ENCODE data around the gene ZNF311.
A peak's percentile ranks its signal among the peaks of the same experiment; 100 is the strongest.
"Not testable (repeated sequence)": the region's sequence is repeated elsewhere in the genome, so short reads cannot be mapped to it uniquely, and the experiment has no call there.

ZNF311 gene

GRCh38 chr6:28953039-28953584 is 52.0 kb downstream of the ZNF311 start:
- DNase-seq, result peak; percentile 94

DNA sequence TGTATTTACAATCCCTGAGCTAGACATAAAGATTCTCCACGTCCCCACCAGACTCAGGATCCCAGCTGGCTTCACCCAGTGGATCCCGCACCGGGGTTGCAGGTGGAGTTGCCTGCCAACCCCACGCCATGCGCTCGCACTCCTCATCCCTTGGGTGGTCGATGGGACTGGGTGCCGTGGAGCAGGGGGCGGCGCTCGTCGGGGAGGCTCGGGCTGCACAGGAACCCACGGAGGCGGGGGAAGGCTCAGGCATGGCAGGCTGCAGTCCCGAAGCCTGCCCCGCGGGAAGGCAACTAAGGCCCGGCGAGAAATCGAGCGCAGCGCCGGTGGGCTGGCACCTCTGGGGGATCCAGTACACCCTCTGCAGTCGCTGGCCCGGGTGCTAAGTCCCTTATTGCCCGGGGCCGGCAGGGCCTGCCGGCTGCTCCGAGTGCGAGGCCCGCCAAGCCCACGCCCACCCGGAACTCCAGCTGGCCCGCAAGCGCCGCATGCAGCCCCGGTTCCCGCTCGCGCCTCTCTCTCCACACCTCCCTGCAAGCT is 55.4 kb downstream of the ZNF311 start:
- not testable (repeated sequence) for DNase-seq

DNA sequence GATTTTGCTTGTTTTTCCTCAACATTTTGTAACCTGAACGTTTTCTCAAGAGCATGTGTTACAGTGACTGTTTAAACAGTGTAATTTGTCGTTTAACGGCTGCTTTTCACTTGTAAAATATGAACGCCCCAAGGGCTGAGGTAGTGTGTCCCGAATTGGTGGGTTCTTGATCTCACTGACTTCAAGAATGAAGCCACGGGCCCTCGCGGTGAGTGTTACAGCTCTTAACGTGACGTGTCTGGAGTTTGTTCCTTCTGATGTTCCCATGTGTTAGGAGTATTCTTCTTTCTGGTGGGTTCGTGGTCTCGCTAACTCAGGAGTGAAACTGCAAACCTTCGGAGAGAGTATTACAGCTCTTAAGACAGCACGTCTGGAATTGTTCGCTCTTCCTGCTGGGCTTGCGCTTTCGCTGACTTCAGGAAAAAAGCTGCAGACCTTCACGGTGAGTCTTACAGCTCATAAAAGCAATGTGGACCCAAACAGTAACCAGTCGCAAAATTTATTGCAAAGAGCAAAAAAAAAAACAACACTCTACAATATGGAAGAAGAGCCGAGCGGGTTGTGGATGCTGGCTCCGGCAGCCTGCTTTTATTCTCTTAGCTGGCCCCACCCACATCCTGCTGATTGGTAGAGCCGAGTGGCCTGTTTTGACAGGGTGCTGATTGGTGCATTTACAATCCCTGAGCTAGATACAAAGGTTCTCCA is 56.2 kb downstream of the ZNF311 start:
- DNase-seq, result no peak

- DNase-seq, result no peak
Measured at GRCh38 chr6:28947831-28948270, 57.3 kb downstream of the ZNF311 start.

DNA sequence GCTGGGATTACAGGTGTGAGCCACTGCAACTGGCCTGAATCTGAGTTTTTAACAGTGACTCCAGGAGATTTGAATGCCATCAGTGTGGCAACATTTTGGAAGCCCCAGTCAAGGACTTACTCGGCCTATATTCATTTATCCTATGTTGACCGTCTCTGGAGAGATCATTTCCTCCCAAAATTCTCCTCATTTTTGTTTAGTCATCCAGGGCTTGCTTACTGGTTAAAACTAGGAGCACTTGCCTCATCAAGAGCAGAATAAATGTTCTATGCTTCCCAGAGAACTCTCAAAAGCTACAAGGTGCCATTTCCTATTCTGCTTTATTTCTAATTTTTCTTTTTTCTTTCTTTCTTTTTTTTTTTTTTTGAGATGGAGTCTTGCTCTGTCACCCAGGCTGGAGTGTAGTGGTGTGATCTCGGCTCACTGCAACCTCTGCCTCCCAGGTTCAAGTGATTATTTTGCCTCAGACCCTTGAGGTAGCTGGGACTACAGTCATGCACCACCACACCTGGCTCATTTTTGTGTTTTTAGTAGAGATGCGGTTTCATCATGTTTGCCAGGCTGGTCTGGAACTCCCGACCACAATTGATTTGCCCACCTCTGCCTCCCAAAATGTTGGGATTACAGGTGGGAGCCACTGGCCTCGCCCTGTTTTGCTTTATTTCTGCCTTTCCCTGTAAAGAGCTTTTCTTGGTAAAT is 57.9 kb downstream of the ZNF311 start:
- DNase-seq, result no peak

DNA sequence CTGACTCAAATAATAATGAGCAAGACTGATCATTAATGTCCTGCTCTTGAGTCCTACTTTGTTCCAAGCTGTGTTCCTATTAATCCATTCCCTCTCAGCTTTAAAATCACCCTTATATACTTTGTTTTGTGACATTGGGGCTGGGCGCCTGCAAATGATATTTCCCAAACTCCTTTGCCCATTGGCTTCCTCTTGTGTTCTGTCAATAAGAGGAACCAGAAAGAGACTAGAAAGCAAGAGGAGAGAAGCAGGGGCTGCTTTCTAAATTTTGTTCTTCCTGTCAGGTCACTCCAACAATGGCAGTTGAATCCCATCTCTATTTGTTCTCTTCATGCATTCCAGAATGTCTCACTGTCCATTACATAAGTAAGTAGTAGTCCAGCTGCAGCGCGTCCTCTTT is 59.8 kb downstream of the ZNF311 start:
- no peak for DNase-seq

Measured in NCI-H82 (cell line).